GM18498 (cell line): Measurements from ENCODE around the gene SIAH2.

Experiments
- ATAC-seq: cut with Tn5 transposase; IDR thresholded peaks from one replicate; pipeline ENCODE4 v1.9.1; 2021; ENCODE audit warnings: mild to moderate bottlenecking, moderate library complexity; ENCODE audit not compliant: unreplicated experiment

The SIAH2 gene

GRCh38 chr3:150751781-150752263 is 11.1 kb downstream of the SIAH2 start:
- no peak for ATAC-seq

- ATAC-seq, result no peak
These were observed 13.7 kb downstream of the SIAH2 start for GRCh38 chr3:150749255-150749654.

GRCh38 chr3:150748684-150749047 is 14.3 kb downstream of the SIAH2 start:
- ATAC-seq, result no peak

- no peak for ATAC-seq
These were observed 14.9 kb downstream of the SIAH2 start for GRCh38 chr3:150747886-150748683.

GRCh38 chr3:150746791-150747590 is 16.0 kb downstream of the SIAH2 start:
- no peak for ATAC-seq

GRCh38 chr3:150745832-150746231 is 17.1 kb downstream of the SIAH2 start:
- no peak for ATAC-seq

- ATAC-seq, result no peak
These were observed 18.1 kb downstream of the SIAH2 start for GRCh38 chr3:150744919-150745211.

- ATAC-seq, result no peak
These were observed 18.7 kb downstream of the SIAH2 start for GRCh38 chr3:150744041-150744918.

- ATAC-seq, result no peak
These were observed 19.5 kb downstream of the SIAH2 start for GRCh38 chr3:150743508-150743907.

- no peak for ATAC-seq
These were observed 20.3 kb downstream of the SIAH2 start for GRCh38 chr3:150742679-150743078.

- no peak for ATAC-seq
These were observed 20.8 kb downstream of the SIAH2 start for GRCh38 chr3:150742141-150742523.

GRCh38 chr3:150741497-150742140 is 21.4 kb downstream of the SIAH2 start:
- no peak for ATAC-seq

GRCh38 chr3:150740733-150741496 is 22.1 kb downstream of the SIAH2 start:
- no peak for ATAC-seq

GRCh38 chr3:150739877-150740645 is 22.9 kb downstream of the SIAH2 start:
- peak; percentile 40 for ATAC-seq

- ATAC-seq, result peak; percentile 39
These were observed 23.6 kb downstream of the SIAH2 start for GRCh38 chr3:150739200-150739863.

- ATAC-seq, result no peak
These were observed 24.3 kb downstream of the SIAH2 start for GRCh38 chr3:150738688-150739087.

- ATAC-seq, result peak; percentile 41
These were observed 24.9 kb downstream of the SIAH2 start for GRCh38 chr3:150737874-150738679.
